Measurements from ENCODE around the gene M6PR.

Gene M6PR

DNA sequence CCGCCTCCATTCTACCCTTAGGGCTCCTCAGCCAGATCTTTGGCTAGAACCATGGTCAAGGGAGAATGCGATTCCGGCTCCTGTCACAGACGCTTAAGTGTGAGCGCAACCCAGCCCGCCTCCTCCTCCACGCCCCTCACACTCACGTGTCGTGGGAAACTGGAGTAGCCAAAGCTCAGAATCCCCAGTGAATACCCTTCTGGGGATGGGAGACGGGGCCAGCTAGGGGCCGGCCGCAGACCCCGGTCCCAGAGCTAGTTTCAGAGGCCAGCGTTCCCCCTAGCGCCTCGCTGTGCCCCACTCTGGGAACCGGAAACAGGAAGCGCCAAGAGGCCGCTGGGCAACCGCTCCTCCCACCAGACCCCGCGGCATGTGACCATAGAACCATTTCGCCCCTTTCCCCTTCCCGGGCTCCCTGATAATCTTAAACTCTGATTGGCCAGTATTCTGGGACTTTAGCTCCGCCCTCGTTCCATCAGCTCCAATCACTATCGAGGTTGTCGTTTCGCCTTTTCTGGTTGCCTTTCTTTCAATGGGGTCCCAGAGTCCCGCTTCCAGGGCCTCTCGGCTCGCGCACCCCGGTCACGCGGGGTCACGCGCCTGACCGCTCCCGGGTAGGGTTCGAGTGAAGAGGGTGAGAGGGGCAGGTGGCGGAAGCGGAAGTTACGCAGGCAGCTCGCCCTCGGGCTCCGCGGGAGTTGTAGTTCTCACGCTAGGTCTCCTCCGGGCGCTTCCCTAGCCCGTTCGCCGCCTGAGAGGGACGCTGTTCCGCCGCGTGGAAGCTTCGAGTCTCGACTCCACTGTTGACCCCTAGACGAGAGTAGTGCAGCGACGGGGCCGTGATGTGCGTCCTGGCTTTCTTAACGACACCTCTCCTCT, at the start of gene M6PR:
TSS of gene M6PR (minus strand) at position 304 of the 879 bp plus-strand sequence. CDS start 3,241 bp downstream, outside the sequence.
- DNase-seq (ENCODE audit: low spot score in 2 of 2), result peak; percentile 79 to 89
- Mint-ChIP-seq H3K27me3 (no peaks in the 10 kb centered on the region), H3K27ac (peak within 1 kb of the TSS; percentile 97), H3K4me3 (peak within 1 kb of the TSS; percentile 94), H3K4me1 (peaks cover 24% of the 10 kb centered on the region), H3K36me3 (peaks cover 9% of the 10 kb centered on the region), H3K9me3 (peaks cover 4% of the 10 kb centered on the region)
- ATAC-seq (ENCODE audit: low read depth), result peak; percentile 85

DNA sequence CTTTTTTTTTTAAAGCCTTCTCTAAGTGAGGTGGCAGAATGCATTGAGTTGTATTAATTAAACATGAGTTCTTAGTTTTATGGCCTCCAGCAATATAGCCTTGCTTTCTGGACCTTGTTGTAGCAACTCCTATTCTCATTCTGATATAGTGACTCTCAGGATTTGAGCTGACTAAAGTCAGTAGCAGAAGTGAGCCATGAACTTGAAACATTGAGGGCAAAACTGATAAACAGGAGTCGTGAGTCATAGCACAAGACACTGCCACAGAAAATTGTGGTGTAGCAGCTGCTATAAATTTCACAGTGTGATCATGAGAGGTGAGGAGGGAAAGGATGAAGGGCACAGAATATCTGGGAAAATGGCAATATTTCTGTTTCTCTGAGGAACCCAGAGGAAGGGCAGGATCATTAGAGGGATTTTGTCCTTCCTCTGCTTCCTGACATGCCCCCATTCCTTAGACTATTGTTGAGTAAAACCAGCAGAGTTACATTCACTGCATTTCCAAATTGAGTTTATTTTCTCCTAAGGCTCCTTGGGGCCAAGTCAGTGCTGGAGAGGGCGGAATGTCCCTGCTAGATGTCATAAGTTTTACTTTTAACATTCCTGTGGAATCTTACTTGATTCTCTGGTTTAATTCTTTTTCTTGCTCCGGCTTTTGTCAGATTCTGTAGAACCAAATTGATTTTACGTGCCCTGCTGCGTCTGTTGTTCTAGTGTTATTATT, 47.4 kb upstream of the M6PR start:
- no peak overlapping the region for H3K4me3 Mint-ChIP-seq
- H3K27me3 Mint-ChIP-seq, result no peaks in the 10 kb centered on the region
- ATAC-seq (ENCODE audit: low read depth), result no peak
- peaks cover 7% of the 10 kb centered on the region for H3K36me3 Mint-ChIP-seq
- DNase-seq (ENCODE audit: low spot score in 2 of 2), result no peak
- H3K27ac Mint-ChIP-seq, result no peak overlapping the region
- H3K9me3 Mint-ChIP-seq, result no peaks in the 10 kb centered on the region
- no peaks in the 10 kb centered on the region for H3K4me1 Mint-ChIP-seq

DNA sequence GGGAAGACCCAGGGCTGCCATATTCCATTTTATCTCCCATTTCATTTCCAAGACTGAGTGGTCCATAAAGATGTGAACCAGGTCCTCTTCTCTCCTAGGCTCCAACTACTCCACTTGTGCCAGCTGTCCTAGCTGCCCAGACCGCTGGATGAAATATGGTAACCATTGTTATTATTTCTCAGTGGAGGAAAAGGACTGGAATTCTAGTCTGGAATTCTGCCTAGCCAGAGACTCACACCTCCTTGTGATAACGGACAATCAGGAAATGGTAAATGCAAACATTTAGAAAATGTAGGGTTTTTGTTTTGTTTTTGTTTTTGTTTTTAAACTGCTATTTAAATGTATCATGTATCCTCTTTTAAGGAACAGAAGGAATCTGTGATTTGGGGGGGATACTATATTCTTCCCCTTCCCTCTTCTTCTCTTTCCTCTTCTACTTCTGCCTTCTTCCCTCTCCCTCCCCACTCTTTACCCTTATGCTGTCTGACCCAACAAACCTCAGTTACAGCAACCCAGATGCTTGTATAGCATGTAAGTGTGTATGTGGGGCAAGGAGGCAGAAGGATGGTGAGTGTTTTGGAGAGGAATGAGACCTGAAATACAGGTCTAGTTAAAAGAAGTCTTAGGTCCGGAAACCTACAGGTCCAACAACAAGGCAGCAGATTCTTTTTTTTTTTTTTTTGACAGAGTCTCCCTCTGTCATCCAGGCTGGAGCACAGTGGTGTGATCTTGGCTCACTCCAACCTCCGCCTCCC, 45.8 kb upstream of the M6PR start:
- no peak for DNase-seq (ENCODE audit: low spot score in 2 of 2)
- Mint-ChIP-seq H3K27me3 (no peaks in the 10 kb centered on the region), H3K4me3 (no peak overlapping the region), H3K9me3 (no peaks in the 10 kb centered on the region), H3K36me3 (peaks cover 7% of the 10 kb centered on the region), H3K4me1 (no peaks in the 10 kb centered on the region), H3K27ac (no peak overlapping the region)
- no peak for ATAC-seq (ENCODE audit: low read depth)

DNA sequence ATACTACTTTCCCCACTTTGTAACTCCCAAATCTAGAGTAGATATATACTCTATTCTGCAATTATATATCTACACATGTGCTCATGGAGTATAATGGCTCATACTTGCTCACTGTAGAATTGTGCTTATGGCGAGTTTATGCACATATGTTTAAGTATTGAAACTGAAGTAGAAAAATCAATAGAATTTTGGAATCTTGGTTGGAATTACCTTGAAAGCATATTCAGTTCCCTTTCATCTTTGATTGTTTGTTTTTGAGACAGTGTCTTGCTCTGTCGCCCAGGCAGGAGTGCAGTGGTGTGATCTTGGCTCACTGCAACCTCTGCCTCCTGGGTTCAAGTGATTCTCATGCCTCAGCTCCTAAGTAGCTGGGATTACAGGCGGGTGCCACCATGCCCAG, 44.4 kb upstream of the M6PR start:
- H3K4me3 Mint-ChIP-seq, result no peak overlapping the region
- no peak for DNase-seq (ENCODE audit: low spot score in 2 of 2)

DNA sequence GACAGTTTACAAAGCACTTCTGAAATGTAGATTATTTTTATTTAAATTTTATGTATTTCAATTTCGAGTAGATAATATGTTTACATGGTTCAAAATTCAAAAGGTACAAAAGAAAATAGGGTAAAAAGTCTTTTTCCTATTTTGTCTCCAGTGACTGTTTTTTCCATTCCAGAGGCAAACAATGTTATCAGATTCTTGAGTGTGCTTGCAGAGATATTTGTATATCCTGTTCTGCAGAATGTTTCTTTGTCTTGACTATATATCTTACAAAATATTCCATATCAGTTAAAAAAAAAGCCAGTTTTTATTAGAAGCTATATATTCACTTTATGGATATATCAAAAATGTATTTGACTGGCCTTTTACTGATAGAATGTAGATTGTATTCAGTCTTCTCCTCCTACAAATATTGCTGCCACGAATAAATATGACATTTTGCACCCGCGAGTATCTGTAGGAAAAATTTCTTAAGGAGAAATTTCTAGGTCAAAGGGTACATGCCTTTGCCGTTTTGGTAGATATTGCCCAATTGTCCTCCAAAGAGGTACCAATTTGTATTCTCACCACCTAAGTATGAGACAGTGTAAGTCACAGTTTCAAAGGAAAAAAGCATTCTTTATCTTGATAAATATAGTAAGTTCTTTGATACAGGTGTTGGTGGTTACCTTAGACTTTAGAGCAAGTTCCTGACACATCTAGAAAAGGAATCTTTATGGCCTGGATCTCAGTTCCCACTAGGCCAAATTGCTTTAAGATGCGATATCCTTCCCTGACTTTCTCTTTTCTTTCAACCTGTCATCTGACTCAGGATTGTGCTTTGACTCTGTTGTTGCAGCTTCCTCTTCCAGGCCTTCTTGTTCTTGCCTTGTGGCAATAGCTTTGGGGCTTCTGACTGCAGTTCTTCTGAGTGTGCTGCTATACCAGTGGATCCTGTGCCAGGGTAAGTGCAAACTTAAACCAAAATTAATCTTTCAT, 42.2 kb upstream of the M6PR start:
- Mint-ChIP-seq H3K36me3 (peaks cover 3% of the 10 kb centered on the region), H3K4me3 (no peak overlapping the region), H3K27ac (no peak overlapping the region), H3K9me3 (no peaks in the 10 kb centered on the region), H3K4me1 (peaks cover 13% of the 10 kb centered on the region), H3K27me3 (no peaks in the 10 kb centered on the region)
- DNase-seq (ENCODE audit: low spot score in 2 of 2), result no peak
- no peak for ATAC-seq (ENCODE audit: low read depth)

More for the DNA sequence above, 44.4 kb upstream of the M6PR start:
- ATAC-seq (ENCODE audit: low read depth), result no peak
- Mint-ChIP-seq H3K27ac (no peak overlapping the region), H3K36me3 (peaks cover 7% of the 10 kb centered on the region), H3K9me3 (no peaks in the 10 kb centered on the region), H3K27me3 (no peaks in the 10 kb centered on the region), H3K4me1 (peaks cover 5% of the 10 kb centered on the region)

DNA sequence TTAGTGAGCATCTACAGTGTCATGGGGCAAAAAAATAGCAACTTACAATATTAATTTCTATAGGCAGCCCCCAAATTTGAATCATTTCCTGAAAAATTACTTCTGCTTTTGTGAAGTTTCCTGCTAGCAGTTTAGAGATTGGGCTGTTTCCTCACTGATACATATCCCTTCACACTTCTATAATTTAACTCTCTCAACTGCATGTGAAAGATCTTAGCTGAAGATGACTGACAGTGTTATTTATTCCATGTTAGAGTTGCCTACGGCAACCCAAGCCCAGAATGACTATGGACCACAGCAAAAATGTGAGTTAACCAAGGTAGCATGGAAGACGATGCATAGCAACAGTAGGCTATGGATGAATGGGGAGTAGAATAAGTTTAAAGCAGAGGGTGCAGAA, 40.0 kb upstream of the M6PR start, which contains the start of gene KLRG1:
TSS of gene KLRG1 (plus strand) at position 134 of the 400 bp plus-strand sequence. CDS start at position 224, 90 bp downstream.
- Mint-ChIP-seq H3K27me3 (no peaks in the 10 kb centered on the region), H3K27ac (no peak within 1 kb of the TSS), H3K4me3 (peak within 1 kb of the TSS; percentile 11), H3K9me3 (no peaks in the 10 kb centered on the region), H3K4me1 (peaks cover 13% of the 10 kb centered on the region), H3K36me3 (no peaks in the 10 kb centered on the region)
- peak; percentile 38 for ATAC-seq (ENCODE audit: low read depth)
- DNase-seq (ENCODE audit: low spot score in 2 of 2), result no peak

DNA sequence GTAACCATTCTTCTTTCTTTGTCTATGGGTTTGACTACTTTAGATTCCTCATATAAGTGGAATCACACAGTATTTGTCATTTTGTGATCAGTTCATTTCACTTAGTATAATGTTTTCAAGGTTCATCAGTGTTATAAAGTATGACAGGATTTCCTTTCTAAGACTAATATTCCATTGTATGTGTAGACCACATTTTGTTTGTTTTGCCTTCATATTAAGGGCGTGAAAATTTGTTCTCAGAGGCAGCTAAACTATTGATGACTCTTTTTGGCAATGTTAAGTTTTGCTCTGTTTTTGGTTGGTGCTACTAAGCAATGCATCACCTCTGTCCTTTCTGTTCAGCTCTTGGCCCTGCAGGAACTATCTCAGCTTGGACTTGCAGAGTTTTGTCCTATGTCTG, 38.2 kb upstream of the M6PR start:
- Mint-ChIP-seq H3K27me3 (no peaks in the 10 kb centered on the region), H3K4me1 (peaks cover 13% of the 10 kb centered on the region), H3K4me3 (no peak overlapping the region), H3K27ac (no peak overlapping the region), H3K9me3 (peaks cover 1% of the 10 kb centered on the region), H3K36me3 (peaks cover 5% of the 10 kb centered on the region)
- DNase-seq (ENCODE audit: low spot score in 2 of 2) (no peak), ATAC-seq (ENCODE audit: low read depth) (no peak)

DNA sequence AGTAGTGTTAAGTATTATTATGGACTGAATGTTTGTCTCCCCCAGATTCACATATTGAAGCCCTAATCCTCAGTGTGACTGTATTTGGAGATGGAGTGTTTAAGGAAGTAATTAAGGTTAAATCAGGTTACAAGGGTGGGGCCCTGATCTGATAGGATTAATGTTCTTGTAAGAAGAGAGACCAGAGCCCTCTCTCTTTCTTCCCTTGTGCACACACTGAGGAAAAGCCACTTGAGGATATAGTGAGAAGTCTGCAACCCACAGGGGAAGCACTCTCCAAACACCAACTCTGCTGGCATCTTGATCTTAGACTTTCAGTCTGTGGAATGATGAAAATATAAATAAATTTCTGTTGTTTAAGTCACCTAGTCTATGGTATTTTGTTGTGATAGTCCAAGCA, 37.7 kb upstream of the M6PR start:
- Mint-ChIP-seq H3K4me1 (peaks cover 13% of the 10 kb centered on the region), H3K27me3 (no peaks in the 10 kb centered on the region)

DNA sequence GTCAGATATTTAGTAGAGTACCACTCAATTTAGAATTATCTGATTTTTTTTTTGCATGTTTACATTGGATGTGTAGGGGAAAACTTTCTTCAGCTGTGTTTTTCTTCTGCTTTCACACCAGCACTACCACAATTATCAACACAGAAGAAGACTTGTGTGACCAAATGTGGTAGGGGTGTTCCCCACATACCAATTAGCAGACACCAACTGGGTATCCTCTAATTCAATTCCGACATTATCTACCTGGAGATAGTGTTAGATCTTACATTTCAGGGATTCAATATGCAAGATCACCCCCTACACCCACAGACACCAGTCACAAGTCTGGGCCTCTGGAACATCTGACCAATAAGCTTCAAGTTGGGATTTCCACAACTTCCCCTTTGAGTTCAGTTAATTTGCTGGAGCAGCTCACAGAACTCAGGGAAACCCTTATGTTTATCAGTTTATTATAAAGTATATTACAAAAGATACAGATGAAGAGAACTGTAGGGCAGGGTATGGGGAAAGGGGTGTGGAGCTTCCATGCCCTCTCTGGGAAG, 35.8 kb upstream of the M6PR start:
- ATAC-seq (ENCODE audit: low read depth) (no peak), DNase-seq (ENCODE audit: low spot score in 2 of 2) (no peak)
- Mint-ChIP-seq H3K9me3 (peaks cover 5% of the 10 kb centered on the region), H3K4me1 (peaks cover 13% of the 10 kb centered on the region), H3K36me3 (peaks cover 13% of the 10 kb centered on the region), H3K4me3 (no peak overlapping the region), H3K27me3 (no peaks in the 10 kb centered on the region), H3K27ac (no peak overlapping the region)

More for the DNA sequence above, 37.7 kb upstream of the M6PR start:
- no peak overlapping the region for H3K4me3 Mint-ChIP-seq
- H3K9me3 Mint-ChIP-seq, result peaks cover 1% of the 10 kb centered on the region
- no peak for ATAC-seq (ENCODE audit: low read depth)
- no peak for DNase-seq (ENCODE audit: low spot score in 2 of 2)
- H3K36me3 Mint-ChIP-seq, result peaks cover 5% of the 10 kb centered on the region
- H3K27ac Mint-ChIP-seq, result no peak overlapping the region

DNA sequence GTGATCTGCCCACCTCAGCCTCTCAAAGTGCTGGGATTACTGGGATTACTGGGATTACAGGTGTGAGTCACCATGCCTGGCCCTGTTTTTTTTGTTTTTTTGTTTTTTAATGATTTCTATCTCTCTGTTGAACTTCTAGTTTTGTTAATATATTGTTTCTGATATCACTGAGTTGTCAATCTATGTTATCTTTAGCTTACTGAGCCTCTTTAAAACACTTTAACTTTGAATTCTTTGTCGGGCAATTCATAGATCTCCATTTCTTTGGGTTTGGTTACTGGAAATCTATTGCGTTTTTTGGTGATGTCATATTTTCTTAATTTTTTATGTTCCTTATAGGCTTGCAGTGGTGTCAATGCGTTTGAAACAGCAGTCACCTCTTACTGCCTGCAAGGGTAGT, 30.7 kb upstream of the M6PR start:
- peaks cover 18% of the 10 kb centered on the region for H3K9me3 Mint-ChIP-seq
- no peak overlapping the region for H3K27ac Mint-ChIP-seq
- ATAC-seq (ENCODE audit: low read depth), result no peak
- no peak overlapping the region for H3K4me3 Mint-ChIP-seq
- DNase-seq (ENCODE audit: low spot score in 2 of 2), result no peak
- no peaks in the 10 kb centered on the region for H3K27me3 Mint-ChIP-seq
- no peaks in the 10 kb centered on the region for H3K4me1 Mint-ChIP-seq
- peaks cover 28% of the 10 kb centered on the region for H3K36me3 Mint-ChIP-seq

DNA sequence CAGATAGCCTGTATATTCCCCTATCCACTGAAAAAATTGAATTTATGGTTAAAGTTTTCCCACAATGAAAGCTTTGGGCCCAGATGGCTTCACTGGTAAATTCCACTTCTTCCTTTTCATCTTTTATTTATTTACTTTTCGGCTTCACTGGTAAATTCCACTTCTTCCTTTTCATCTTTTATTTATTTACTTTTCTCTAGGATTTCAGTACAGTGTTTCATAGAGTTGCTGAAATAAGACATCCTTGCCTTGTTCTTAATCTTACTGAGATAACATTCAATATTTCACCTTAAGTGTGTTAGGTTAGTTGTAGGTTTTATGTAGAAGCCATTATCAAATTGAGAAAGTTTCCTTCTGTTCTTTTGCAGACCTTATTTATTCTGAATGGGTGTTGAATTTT, 21.0 kb upstream of the M6PR start:
- Mint-ChIP-seq H3K36me3 (peaks cover 5% of the 10 kb centered on the region), H3K4me3 (no peak overlapping the region), H3K27ac (no peak overlapping the region), H3K9me3 (peaks cover 9% of the 10 kb centered on the region), H3K27me3 (no peaks in the 10 kb centered on the region), H3K4me1 (no peaks in the 10 kb centered on the region)
- ATAC-seq (ENCODE audit: low read depth) (no peak), DNase-seq (ENCODE audit: low spot score in 2 of 2) (no peak)

DNA sequence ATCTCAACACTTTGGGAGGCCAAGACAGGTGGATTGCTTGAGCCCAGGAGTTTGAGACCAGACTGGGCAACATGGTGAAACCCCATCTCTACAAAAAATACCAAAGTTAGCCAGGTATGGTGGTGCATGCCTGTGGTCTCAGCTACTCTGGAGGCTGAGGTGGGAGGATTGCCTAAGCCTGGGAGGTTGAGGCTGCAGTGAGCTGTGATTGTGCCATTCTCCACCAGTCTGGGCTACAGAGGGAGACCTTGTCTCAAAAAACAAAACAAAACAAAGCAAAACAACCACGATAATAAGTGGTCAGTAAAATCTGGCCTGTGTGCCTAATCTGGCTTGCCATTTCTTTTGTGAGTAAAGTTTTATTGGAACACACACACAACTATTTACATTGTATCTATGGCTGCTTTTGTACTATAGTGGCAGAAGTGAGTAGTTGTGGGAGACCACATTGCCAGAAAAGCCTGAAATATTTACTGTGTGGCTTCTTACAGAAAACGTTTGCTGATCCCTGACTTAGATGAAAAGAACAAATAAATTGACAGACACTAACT, 20.5 kb upstream of the M6PR start:
- no peaks in the 10 kb centered on the region for H3K27me3 Mint-ChIP-seq
- no peaks in the 10 kb centered on the region for H3K4me1 Mint-ChIP-seq
- H3K36me3 Mint-ChIP-seq, result peaks cover 5% of the 10 kb centered on the region
- H3K27ac Mint-ChIP-seq, result no peak overlapping the region
- H3K4me3 Mint-ChIP-seq, result no peak overlapping the region
- ATAC-seq (ENCODE audit: low read depth) (no peak), DNase-seq (ENCODE audit: low spot score in 2 of 2) (no peak)
- peaks cover 9% of the 10 kb centered on the region for H3K9me3 Mint-ChIP-seq
